K562 (cell line): ENCODE results near the gene LY6G5B. TPM values are rescaled to one million over a fixed set of nuclear protein-coding genes. Genes with fewer than 3 reads are reported as not detected.

Experiments used
- FOXK1 ChIP-seq: sonication (generic); formaldehyde crosslinking; IDR thresholded peaks from 2 replicates; pipeline ENCODE4 v1.8.0; 2022; ENCODE audit warnings: missing genetic modification reagents, mild to moderate bottlenecking, borderline replicate concordance
- MITF ChIP-seq: IDR thresholded peaks from 2 replicates; pipeline ENCODE4 v1.6.1; 2014; ENCODE audit warnings: antibody characterized with exemption
- PCBP1 ChIP-seq: fragments of 200-400 bp; formaldehyde crosslinking; IDR thresholded peaks from 2 replicates; pipeline ENCODE4 v1.6.1; 2018; ENCODE audit warnings: mild to moderate bottlenecking, low read depth, low read length; ENCODE audit not compliant: poor library complexity, severe bottlenecking
- POU5F1 ChIP-seq: fragments of 150-350 bp; IDR thresholded peaks from 2 replicates; pipeline ENCODE4 v1.6.1; 2014; ENCODE audit warnings: borderline replicate concordance, low read length, low read depth, mild to moderate bottlenecking; ENCODE audit not compliant: partially characterized antibody
- SETDB1 ChIP-seq: IDR thresholded peaks from one replicate; pipeline ENCODE4 v1.6.1; 2012; ENCODE audit warnings: low read length, control low read depth, inconsistent platforms
- VEZF1 ChIP-seq: fragments of 200-800 bp; sonication (Bioruptor generic); IDR thresholded peaks from 2 replicates; pipeline ENCODE4 v1.6.1; 2017; ENCODE audit warnings: missing genetic modification characterization, missing compliant biosample characterization
- ZNF175 ChIP-seq: fragments of 200-800 bp; sonication (Bioruptor generic); IDR thresholded peaks from 2 replicates; pipeline ENCODE4 v1.6.1; 2016; ENCODE audit warnings: low read depth, mild to moderate bottlenecking, missing genetic modification characterization, missing compliant biosample characterization
- ZNF609 ChIP-seq: sonication (generic); formaldehyde crosslinking; IDR thresholded peaks from 2 replicates; pipeline ENCODE4 v1.8.1; 2023; ENCODE audit warnings: missing genetic modification reagents, mild to moderate bottlenecking, borderline replicate concordance
- ZNF655 ChIP-seq: fragments of 250-450 bp; sonication (Bioruptor Pico); IDR thresholded peaks from 2 replicates; pipeline ENCODE4 v1.5.0; 2021
- polyA plus RNA-seq, 8 experiments: library from polyadenylated mRNA; depleted of rRNA in 4 of 8; stranded (reverse) in 5 of 8; unstranded in 3 of 8; fragments of >200 nt; fragmentation: Nextera tagmentation in 2 of 8; fragmentation: Illumina TruSeq in 1 of 8; extraction: Ambion mirVana in 2 of 8; extraction: Trizol in 1 of 8; gene quantifications; 2 replicates each; pipeline versions ENCODE4 v1.2.1 to v1.2.3, GENCODE V29; 2011 to 2014; ENCODE audit warnings: inconsistent platforms in 1 of 8, missing spikeins in 1 of 8
- total RNA-seq, 7 experiments: library from RNA; depleted of rRNA in 6 of 7; stranded (reverse); fragments of >200 nt in 6 of 7; fragmentation: Illumina TruSeq in 2 of 7; extraction: Trizol in 2 of 7; gene quantifications; 2 replicates each; pipeline versions ENCODE4 v1.2.1 to v1.2.3, GENCODE V29; 2011 to 2021; ENCODE audit warnings: low replicate concordance in 1 of 7
- TF ChIP-seq, protein P1 (sequence below): fragments of 250-450 bp; sonication (Bioruptor Pico); IDR thresholded peaks from 2 replicates; pipeline ENCODE4 v1.4.0; 2020

Gene LY6G5B
- total and polyA plus RNA-seq, 9 of the 15 experiments (the other 6 are each of a cell fraction or from before 2014, with no cell fraction given), result 6.0 to 27.0 (median 7.5) TPM

- TF ChIP-seq VEZF1 (CRISPR knock-in tag) (no peak), FOXK1 (0 out of 2 replicates have a peak, but pooled peaks have one; percentile 60), ZNF609 (peak; percentile 49; the same call in 1 of the 2 replicates), SETDB1 (no peak), ZNF655 (CRISPR knock-in tag) (no peak), MITF (peak; percentile 7; the same call in 1 of the 2 replicates), POU5F1 (no peak), PCBP1 (no peak), ZNF175 (no peak)
- TF ChIP-seq, protein P1, sequence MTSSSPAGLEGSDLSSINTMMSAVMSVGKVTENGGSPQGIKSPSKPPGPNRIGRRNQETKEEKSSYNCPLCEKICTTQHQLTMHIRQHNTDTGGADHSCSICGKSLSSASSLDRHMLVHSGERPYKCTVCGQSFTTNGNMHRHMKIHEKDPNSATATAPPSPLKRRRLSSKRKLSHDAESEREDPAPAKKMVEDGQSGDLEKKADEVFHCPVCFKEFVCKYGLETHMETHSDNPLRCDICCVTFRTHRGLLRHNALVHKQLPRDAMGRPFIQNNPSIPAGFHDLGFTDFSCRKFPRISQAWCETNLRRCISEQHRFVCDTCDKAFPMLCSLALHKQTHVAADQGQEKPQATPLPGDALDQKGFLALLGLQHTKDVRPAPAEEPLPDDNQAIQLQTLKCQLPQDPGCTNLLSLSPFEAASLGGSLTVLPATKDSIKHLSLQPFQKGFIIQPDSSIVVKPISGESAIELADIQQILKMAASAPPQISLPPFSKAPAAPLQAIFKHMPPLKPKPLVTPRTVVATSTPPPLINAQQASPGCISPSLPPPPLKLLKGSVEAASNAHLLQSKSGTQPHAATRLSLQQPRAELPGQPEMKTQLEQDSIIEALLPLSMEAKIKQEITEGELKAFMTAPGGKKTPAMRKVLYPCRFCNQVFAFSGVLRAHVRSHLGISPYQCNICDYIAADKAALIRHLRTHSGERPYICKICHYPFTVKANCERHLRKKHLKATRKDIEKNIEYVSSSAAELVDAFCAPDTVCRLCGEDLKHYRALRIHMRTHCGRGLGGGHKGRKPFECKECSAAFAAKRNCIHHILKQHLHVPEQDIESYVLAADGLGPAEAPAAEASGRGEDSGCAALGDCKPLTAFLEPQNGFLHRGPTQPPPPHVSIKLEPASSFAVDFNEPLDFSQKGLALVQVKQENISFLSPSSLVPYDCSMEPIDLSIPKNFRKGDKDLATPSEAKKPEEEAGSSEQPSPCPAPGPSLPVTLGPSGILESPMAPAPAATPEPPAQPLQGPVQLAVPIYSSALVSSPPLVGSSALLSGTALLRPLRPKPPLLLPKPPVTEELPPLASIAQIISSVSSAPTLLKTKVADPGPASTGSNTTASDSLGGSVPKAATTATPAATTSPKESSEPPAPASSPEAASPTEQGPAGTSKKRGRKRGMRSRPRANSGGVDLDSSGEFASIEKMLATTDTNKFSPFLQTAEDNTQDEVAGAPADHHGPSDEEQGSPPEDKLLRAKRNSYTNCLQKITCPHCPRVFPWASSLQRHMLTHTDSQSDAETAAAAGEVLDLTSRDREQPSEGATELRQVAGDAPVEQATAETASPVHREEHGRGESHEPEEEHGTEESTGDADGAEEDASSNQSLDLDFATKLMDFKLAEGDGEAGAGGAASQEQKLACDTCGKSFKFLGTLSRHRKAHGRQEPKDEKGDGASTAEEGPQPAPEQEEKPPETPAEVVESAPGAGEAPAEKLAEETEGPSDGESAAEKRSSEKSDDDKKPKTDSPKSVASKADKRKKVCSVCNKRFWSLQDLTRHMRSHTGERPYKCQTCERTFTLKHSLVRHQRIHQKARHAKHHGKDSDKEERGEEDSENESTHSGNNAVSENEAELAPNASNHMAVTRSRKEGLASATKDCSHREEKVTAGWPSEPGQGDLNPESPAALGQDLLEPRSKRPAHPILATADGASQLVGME (CRISPR knock-in tag), result 0 out of 2 replicates have a peak, but pooled peaks have one; percentile 62
Measured at GRCh38 chr6:31658983-31659648, 10.7 kb upstream of the LY6G5B start (continued).
